ENCODE data around the gene SCO2.

SCO2 gene

GRCh38 chr22:50498322-50498890 lies 27.0 kb downstream of the SCO2 start:
- DNase-seq (ENCODE audit: low read depth) = no peak

- DNase-seq (ENCODE audit: low read depth) = no peak
Observed at GRCh38 chr22:50497093-50497492, 28.3 kb downstream of the SCO2 start.

DNA sequence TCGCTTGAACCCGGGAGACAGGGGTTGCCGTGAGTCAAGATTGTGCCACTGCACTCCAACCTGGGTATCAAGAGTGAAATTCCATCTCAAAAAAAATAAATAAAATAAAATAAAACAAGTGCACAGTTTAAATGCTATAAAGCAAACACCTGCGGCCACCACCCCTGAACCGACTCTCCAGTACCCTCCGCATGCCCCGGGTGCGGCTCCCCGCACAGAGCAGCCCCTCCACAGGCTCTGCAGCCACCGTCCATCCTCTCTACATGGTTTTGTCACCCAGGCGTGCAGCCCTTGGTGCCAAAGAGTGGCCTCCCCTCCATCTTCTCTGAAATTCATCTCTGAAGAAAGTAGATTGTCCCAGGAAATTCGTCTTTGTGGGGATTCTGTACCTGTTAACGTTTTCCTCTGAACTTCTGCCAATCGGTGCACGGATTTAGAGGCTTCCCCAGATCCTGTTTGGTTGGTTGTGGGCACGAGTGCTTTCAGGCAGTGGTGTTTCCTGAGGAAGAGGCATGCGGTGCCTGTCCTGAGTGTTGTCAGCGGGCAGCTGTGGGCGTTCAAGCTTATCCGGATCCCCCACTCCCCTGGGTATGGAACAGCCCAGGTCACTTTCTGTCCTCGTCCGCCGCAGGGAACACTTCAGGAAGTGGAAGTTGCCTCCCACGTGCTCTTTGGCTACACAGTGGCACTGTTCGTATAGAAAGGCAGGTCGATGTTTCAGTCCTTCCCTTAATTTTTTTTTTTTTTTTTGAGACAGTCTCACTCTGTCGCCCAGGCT lies 34.7 kb downstream of the SCO2 start:
- no peak for DNase-seq (ENCODE audit: low read depth)

- DNase-seq (ENCODE audit: low read depth) = no peak
Observed at GRCh38 chr22:50489363-50490243, 35.8 kb downstream of the SCO2 start.

- DNase-seq (ENCODE audit: low read depth) = no peak
Observed at GRCh38 chr22:50488886-50489285, 36.5 kb downstream of the SCO2 start.

GRCh38 chr22:50488006-50488677 lies 37.3 kb downstream of the SCO2 start:
- no peak for DNase-seq (ENCODE audit: low read depth)

- no peak for DNase-seq (ENCODE audit: low read depth)
Observed at GRCh38 chr22:50487290-50488005, 38.0 kb downstream of the SCO2 start.

DNA sequence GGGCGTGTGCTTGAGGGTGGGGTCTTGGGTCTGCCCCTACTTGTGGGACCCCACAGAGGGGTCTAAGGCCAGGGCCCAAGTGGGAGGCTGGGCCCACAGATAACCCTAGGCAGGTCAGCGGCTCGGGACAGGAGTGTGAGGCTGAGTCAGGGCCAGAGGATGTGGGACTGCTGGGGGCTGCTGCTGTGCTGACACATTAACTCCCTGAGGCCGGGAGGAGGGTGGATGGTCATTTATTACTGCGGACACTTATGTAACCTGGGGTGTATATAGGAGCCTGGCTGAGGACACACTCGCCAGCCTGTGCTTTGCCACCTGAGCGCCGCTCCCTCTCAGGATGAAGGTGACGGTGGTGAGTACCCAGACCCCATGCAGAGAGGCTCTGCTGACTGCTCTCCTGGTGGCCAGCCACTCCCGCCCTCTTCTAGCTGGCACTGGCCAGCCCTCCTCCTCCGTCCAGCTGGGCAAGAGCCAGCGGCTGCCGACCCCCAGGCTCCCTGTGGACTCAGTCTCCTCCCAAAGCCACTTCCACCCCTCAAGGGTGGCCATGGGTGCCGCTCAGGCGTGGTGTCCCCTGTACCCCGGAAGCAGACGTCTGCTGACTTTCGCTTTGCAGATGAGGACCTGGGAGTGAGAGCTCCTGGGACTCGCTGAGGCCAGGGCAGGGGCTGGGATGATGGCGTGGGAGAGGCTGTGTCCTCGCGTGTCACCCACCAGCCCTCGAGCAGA lies 38.7 kb downstream of the SCO2 start, which contains the start of gene MIOX:
Gene MIOX (plus strand): TSS at position 299 of the 729 bp plus-strand sequence. CDS start 39 bp downstream, at position 338.
- no peak for DNase-seq (ENCODE audit: low read depth)

DNA sequence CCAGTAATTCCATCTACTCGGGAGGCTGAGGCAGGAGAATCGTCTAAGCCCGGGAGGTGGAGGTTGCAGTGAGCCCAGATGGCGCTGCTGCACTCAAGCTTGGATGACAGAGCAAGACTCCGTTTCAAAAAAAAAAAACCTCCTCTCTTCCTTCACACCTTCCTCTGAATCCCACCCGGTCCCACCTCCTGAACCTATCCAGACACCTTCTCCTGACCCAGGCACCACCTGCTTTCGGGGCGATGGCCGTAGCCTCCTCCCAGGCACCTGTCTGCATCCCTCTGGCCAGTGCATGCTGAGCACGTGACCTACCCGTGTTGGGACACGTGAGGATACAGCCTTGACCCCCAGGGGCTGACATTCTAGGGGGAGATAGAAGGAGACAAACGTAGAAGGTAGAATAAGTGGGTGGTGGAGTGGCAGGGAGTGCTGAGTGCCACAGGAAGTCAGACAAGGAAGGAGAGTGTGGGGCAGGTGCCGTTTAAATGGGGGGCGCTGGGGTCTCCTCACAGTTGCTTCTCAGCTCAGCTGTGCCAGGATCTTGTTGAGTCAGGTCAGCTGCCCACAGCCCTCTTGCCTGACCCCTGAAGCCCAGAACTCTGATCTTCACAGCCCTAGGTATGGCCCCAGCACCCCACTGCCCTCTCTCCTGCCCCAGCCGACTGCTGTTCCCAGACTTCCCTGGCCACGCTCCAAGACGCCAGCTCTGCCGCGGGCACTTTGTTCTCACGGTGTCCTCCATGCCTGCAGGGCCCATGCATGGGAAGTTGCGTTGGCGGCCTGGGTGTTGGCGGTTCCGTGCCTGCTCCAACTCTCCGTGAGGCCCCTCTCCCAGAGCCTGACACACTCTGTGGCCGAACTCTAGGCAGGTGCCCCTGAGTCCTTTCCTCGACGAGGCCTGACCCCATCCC lies 39.9 kb downstream of the SCO2 start:
- no peak for DNase-seq (ENCODE audit: low read depth)

DNA sequence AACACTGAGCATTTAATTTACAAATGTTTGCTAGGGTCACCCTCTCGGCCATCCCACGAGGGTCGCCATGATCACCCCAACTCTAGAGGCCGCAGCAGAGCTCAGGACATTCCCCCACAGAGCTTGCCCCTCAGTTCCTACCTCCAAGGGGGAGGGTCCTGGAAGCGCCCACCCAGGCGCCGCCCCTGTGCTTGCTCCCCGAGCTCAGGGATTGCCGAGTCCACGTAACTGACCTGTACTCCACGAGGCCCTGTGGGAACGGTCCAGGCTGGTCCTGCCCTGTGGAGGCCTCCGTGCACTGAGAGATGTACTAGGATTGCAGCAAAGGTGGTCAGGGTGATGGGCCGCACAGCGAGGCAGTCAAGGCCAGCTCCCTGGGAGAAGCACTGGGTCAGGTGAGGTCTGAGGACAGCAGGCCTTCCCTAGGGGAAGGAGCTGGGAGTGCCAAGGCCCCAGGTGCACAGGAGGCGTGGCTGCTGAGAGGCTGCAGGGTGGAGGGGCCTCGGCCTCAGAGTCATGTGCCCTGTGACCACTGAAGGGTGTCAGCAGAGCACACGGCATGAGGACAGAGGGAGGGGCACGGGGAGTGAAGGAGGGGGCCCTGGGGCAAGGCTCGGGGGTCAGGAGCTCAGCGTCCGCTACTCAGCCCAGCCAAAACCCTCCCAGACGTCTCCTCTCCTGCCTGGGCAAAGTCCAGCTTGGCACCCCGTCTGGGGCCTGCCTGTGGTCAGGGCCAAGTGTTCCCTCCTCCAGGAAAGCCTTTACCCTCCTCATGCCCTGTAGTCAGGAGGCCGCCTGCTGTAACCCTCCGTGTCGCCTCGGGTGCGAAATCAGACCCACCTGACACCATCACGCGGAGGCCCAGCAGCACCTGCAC lies 41.2 kb downstream of the SCO2 start:
- DNase-seq (ENCODE audit: low read depth) = no peak

GRCh38 chr22:50483556-50483955 lies 41.8 kb downstream of the SCO2 start:
- DNase-seq (ENCODE audit: low read depth) = no peak

- DNase-seq (ENCODE audit: low read depth) = no peak
Observed at GRCh38 chr22:50483106-50483505, 42.3 kb downstream of the SCO2 start.

DNA sequence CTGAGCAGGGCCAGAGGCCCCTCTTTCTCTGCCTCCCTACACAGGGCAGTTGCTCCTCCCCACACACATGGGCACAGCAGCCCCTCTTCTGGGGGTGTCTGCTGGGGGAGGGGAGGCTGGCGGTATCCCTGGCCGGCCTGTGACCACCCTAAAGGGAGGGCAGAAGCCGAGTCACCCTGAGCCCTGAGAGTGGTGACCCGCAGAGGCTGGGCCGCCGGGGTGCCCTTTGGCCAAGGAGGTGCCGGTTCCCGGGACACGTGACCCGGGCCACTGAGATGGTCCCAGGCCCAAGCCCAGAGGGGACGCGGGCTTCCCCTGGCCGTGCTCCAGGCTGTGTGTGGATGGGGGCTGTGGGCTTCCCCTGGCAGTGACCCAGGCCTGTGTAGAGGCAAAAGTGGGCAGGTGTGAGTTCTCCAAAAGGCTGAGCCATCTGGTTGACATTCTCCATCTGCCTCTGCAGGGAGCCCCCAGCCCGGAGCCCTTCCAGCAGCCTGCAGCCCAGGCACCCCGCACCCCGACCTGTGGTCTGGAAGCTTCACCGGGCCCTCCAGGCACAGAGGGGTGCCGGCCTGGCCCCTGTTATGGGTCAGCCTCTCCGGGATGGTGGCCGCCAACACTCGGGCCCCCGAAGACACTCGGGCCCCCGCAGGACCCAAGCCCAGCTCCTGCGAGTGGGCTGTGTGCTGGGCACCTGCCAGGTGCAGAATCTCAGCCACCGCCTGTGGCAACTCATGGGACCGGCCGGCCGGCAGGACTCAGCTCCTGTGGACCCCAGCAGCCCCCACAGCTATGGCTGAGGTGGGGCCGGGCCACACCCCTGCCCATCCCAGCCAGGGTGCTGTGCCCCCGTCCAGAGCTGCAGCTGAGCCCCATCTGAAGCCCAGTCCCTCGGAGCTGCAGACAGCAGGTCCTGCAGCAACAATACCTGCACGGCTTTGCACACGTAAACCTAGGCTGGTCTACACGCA lies 43.0 kb downstream of the SCO2 start:
- DNase-seq (ENCODE audit: low read depth) = no peak

GRCh38 chr22:50481440-50482106 lies 43.8 kb downstream of the SCO2 start, which contains the start of gene ADM2:
Gene ADM2, plus strand, starts transcription at chr22:50481543. Its CDS starts 305 bp downstream, at chr22:50481848.
- no peak for DNase-seq (ENCODE audit: low read depth)

GRCh38 chr22:50481045-50481439 lies 44.4 kb downstream of the SCO2 start:
- no peak for DNase-seq (ENCODE audit: low read depth)

- no peak for DNase-seq (ENCODE audit: low read depth)
Observed at GRCh38 chr22:50479721-50480120, 45.7 kb downstream of the SCO2 start.

GRCh38 chr22:50477923-50478322 lies 47.5 kb downstream of the SCO2 start:
- DNase-seq (ENCODE audit: low read depth) = no peak

All from non-pigmented ciliary epithelial cell (primary cell).